ENCODE measurements around the gene CACNA1S. TPM values are rescaled to one million over a fixed set of nuclear protein-coding genes. Genes with fewer than 3 reads are reported as not detected.

The CACNA1S gene
- total and polyA plus RNA-seq, 2 experiments from 2014 or later: not detected

GRCh38 chr1:201007481-201007880, 104.7 kb downstream of the CACNA1S start:
- peaks cover 5% of the 10 kb centered on the region for H3K27me3 ChIP-seq (replicated peaks; ENCODE audit: insufficient read depth)

GRCh38 chr1:201006450-201006849, 105.8 kb downstream of the CACNA1S start:
- no peak overlapping the region for H3K9ac ChIP-seq
- no peak for DNase-seq
- no peaks in the 10 kb centered on the region for H4K20me1 ChIP-seq (ENCODE audit: insufficient read depth)
- no peak overlapping the region for H3K4me3 ChIP-seq
- 21 to 26% methylated on average over 2 of the region's 2 CpGs for WGBS, 2 experiments (ENCODE audit: low coverage in 1 of 2, low lambda C conversion rate in 2 of 2, missing lambda C conversion rate in 2 of 2)
- in situ Hi-C loops (cut with MboI): no loop called here
- TF ChIP-seq EZH2 (IDR thresholded peaks at IDR 0.05; ENCODE audit: insufficient read depth, poor library complexity, severe bottlenecking) (no peak), EZH2phosphoT487 (IDR thresholded peaks at IDR 0.05; ENCODE audit: insufficient read depth, low read depth) (no peak)
- no peaks in the 10 kb centered on the region for H3K9me3 ChIP-seq (ENCODE audit: low read depth)
- peaks cover under 1% of the 10 kb centered on the region; the same call in 1 of the 2 replicates for H3K27me3 ChIP-seq (replicated peaks; ENCODE audit: insufficient read depth)
- H2AFZ ChIP-seq: no peak overlapping the region
- no peak overlapping the region for H3K4me2 ChIP-seq (ENCODE audit: unreplicated experiment)
- H3K27ac ChIP-seq: no peak overlapping the region
- no peaks in the 10 kb centered on the region for H3K79me2 ChIP-seq (ENCODE audit: insufficient read depth)
- H3K4me1 ChIP-seq (ENCODE audit: insufficient read depth): no peaks in the 10 kb centered on the region
- H3K9me2 ChIP-seq (ENCODE audit: insufficient read depth): no peaks in the 10 kb centered on the region
- no peaks in the 10 kb centered on the region for H3F3A ChIP-seq (ENCODE audit: insufficient read depth)
- H3K36me3 ChIP-seq (ENCODE audit: low read depth): no peaks in the 10 kb centered on the region

More at GRCh38 chr1:201007481-201007880, 104.7 kb downstream of the CACNA1S start:
- Histone ChIP-seq H3F3A (ENCODE audit: insufficient read depth) (no peaks in the 10 kb centered on the region), H3K4me2 (ENCODE audit: unreplicated experiment) (no peak overlapping the region), H3K79me2 (ENCODE audit: insufficient read depth) (no peaks in the 10 kb centered on the region), H3K9me3 (ENCODE audit: low read depth) (no peaks in the 10 kb centered on the region), H3K36me3 (ENCODE audit: low read depth) (no peaks in the 10 kb centered on the region), H3K9me2 (ENCODE audit: insufficient read depth) (no peaks in the 10 kb centered on the region), H2AFZ (no peak overlapping the region), H4K20me1 (ENCODE audit: insufficient read depth) (no peaks in the 10 kb centered on the region), H3K4me1 (ENCODE audit: insufficient read depth) (no peaks in the 10 kb centered on the region), H3K27ac (no peak overlapping the region), H3K4me3 (no peak overlapping the region), H3K9ac (no peak overlapping the region)
- DNase-seq: no peak
- no peak for TF ChIP-seq EZH2phosphoT487 (IDR thresholded peaks at IDR 0.05; ENCODE audit: insufficient read depth, low read depth)
- 96 to 99% methylated on average over 5 of the region's 5 CpGs for WGBS, 2 experiments (ENCODE audit: low coverage in 1 of 2, low lambda C conversion rate in 2 of 2, missing lambda C conversion rate in 2 of 2)
- in situ Hi-C loops (cut with MboI): no loop called here

GRCh38 chr1:201004732-201005131, 107.5 kb downstream of the CACNA1S start:
- 82 to 84% methylated on average over 13 to 14 of the region's 14 CpGs for WGBS, 2 experiments (ENCODE audit: low coverage in 1 of 2, low lambda C conversion rate in 2 of 2, missing lambda C conversion rate in 2 of 2)
- Histone ChIP-seq H3K4me2 (ENCODE audit: unreplicated experiment) (no peak overlapping the region), H3K79me2 (ENCODE audit: insufficient read depth) (no peaks in the 10 kb centered on the region)

GRCh38 chr1:201004154-201004553, 108.1 kb downstream of the CACNA1S start:
- Histone ChIP-seq H3K4me1 (ENCODE audit: insufficient read depth) (no peaks in the 10 kb centered on the region), H4K20me1 (ENCODE audit: insufficient read depth) (no peaks in the 10 kb centered on the region), H3K79me2 (ENCODE audit: insufficient read depth) (no peaks in the 10 kb centered on the region), H3K27me3 (replicated peaks; ENCODE audit: insufficient read depth) (no peaks in the 10 kb centered on the region), H3K9ac (no peak overlapping the region), H3K4me2 (ENCODE audit: unreplicated experiment) (no peak overlapping the region), H3F3A (ENCODE audit: insufficient read depth) (no peaks in the 10 kb centered on the region), H3K4me3 (no peak overlapping the region), H2AFZ (no peak overlapping the region), H3K9me2 (ENCODE audit: insufficient read depth) (no peaks in the 10 kb centered on the region), H3K36me3 (ENCODE audit: low read depth) (no peaks in the 10 kb centered on the region), H3K27ac (no peak overlapping the region), H3K9me3 (ENCODE audit: low read depth) (no peaks in the 10 kb centered on the region)
- 66 to 71% methylated on average over 5 to 6 of the region's 6 CpGs for WGBS, 2 experiments (ENCODE audit: low coverage in 1 of 2, low lambda C conversion rate in 2 of 2, missing lambda C conversion rate in 2 of 2)
- TF ChIP-seq EZH2phosphoT487 (IDR thresholded peaks at IDR 0.05; ENCODE audit: insufficient read depth, low read depth) (no peak), EZH2 (IDR thresholded peaks at IDR 0.05; ENCODE audit: insufficient read depth, poor library complexity, severe bottlenecking) (no peak)
- DNase-seq: no peak
- in situ Hi-C loops (cut with MboI): no loop called here

More at GRCh38 chr1:201004732-201005131, 107.5 kb downstream of the CACNA1S start:
- no peaks in the 10 kb centered on the region for H3K36me3 ChIP-seq (ENCODE audit: low read depth)
- no peaks in the 10 kb centered on the region for H3K9me2 ChIP-seq (ENCODE audit: insufficient read depth)
- H3F3A ChIP-seq (ENCODE audit: insufficient read depth): no peaks in the 10 kb centered on the region
- H3K9ac ChIP-seq: no peak overlapping the region
- DNase-seq: no peak
- H3K27me3 ChIP-seq (replicated peaks; ENCODE audit: insufficient read depth): no peaks in the 10 kb centered on the region
- no peaks in the 10 kb centered on the region for H3K9me3 ChIP-seq (ENCODE audit: low read depth)
- H4K20me1 ChIP-seq (ENCODE audit: insufficient read depth): no peaks in the 10 kb centered on the region
- TF ChIP-seq EZH2phosphoT487 (IDR thresholded peaks at IDR 0.05; ENCODE audit: insufficient read depth, low read depth): no peak
- TF ChIP-seq EZH2 (IDR thresholded peaks at IDR 0.05; ENCODE audit: insufficient read depth, poor library complexity, severe bottlenecking): no peak
- H2AFZ ChIP-seq: no peak overlapping the region
- no peak overlapping the region for H3K4me3 ChIP-seq
- H3K27ac ChIP-seq: no peak overlapping the region
- no peaks in the 10 kb centered on the region for H3K4me1 ChIP-seq (ENCODE audit: insufficient read depth)
- in situ Hi-C loops (cut with MboI): no loop called here

GRCh38 chr1:201002510-201002909, 109.7 kb downstream of the CACNA1S start:
- Histone ChIP-seq H3K27me3 (replicated peaks; ENCODE audit: insufficient read depth) (peaks cover 3% of the 10 kb centered on the region; the same call in 1 of the 2 replicates), H3F3A (ENCODE audit: insufficient read depth) (no peaks in the 10 kb centered on the region), H4K20me1 (ENCODE audit: insufficient read depth) (no peaks in the 10 kb centered on the region), H3K79me2 (ENCODE audit: insufficient read depth) (no peaks in the 10 kb centered on the region), H2AFZ (no peak overlapping the region), H3K4me2 (ENCODE audit: unreplicated experiment) (no peak overlapping the region), H3K9me2 (ENCODE audit: insufficient read depth) (no peaks in the 10 kb centered on the region), H3K27ac (no peak overlapping the region), H3K4me1 (ENCODE audit: insufficient read depth) (no peaks in the 10 kb centered on the region), H3K4me3 (no peak overlapping the region), H3K9me3 (ENCODE audit: low read depth) (no peaks in the 10 kb centered on the region), H3K36me3 (ENCODE audit: low read depth) (no peaks in the 10 kb centered on the region), H3K9ac (no peak overlapping the region)
- WGBS, 2 experiments (ENCODE audit: low coverage in 1 of 2, low lambda C conversion rate in 2 of 2, missing lambda C conversion rate in 2 of 2): 69 to 75% methylated on average over 1 of the region's 1 CpG
- in situ Hi-C loops (cut with MboI): no loop called here
- no peak for DNase-seq
- TF ChIP-seq EZH2 (IDR thresholded peaks at IDR 0.05; ENCODE audit: insufficient read depth, poor library complexity, severe bottlenecking): no peak
- TF ChIP-seq EZH2phosphoT487 (IDR thresholded peaks at IDR 0.05; ENCODE audit: insufficient read depth, low read depth): no peak

Data from GM23248 (cell line).